Activated naive CD4-positive, alpha-beta T cell treated with anti-CD3 and anti-CD28 coated beads, Interleukin-2, amount 50 U/mL, for 72 hours (primary cell): ENCODE measurements around the gene FBRSL1. TPM values are rescaled to one million over a fixed set of nuclear protein-coding genes. Genes with fewer than 3 reads are reported as not detected.

Source experiments
- ATAC-seq, 2 donors: fragments of 150-1000 bp; cut with Tn5 transposase; 2 replicates each; pipeline ENCODE4 v1.10.0; 2021; ENCODE audit warnings: mild to moderate bottlenecking in 2 of 2, moderate library complexity in 2 of 2
- DNase-seq, 2 donors: peaks; one replicate each; pipeline ENCODE4 v3.0.0; 2021 to 2022; ENCODE audit warnings: low spot score in 2 of 2
- H3K27ac Mint-ChIP-seq, 2 donors: one replicate each; pipeline ENCODE4 v1.8.0; 2022; ENCODE audit warnings: mild to moderate bottlenecking in 2 of 2, mixed read lengths in 2 of 2
- H3K36me3 Mint-ChIP-seq, 2 donors: one replicate each; pipeline ENCODE4 v1.8.0; 2022; ENCODE audit warnings: mixed read lengths in 2 of 2
- H3K9me3 Mint-ChIP-seq, 2 donors: one replicate each; pipeline ENCODE4 v1.8.0; 2022; ENCODE audit warnings: mixed read lengths in 2 of 2
- total RNA-seq, 2 donors: library from RNA; stranded (reverse); gene quantifications; one replicate each; pipeline ENCODE4 v1.2.3, GENCODE V29; 2022

FBRSL1 gene
- total RNA-seq, 2 donors from 2014 or later, result 30.8 to 37.8 TPM

DNA sequence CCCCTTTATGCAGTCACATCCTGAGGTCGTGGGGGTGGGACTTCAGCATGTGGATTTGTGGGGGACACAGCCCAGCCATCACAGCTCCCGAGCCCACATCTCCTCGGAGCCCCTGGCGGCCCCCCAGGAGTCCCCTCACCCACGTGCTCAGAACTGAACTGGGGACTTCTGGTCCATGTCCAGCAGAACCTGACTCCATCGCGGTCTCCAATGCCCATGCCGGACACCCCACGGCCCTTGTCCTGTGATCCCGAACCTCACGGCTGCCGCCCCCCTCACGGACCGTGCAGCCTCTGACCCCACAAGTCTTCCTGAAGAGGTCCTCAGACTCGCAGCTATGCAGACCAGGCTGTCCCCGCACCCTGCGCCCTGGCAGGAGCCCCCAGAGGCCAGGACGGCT lies 13.5 kb upstream of the FBRSL1 start:
- H3K27ac Mint-ChIP-seq, result peak overlapping the region; percentile 73 to 96
- ATAC-seq (no peak), DNase-seq (no peak)
- H3K9me3 Mint-ChIP-seq, result no peaks in the 10 kb centered on the region
- no peaks in the 10 kb centered on the region for H3K36me3 Mint-ChIP-seq

DNA sequence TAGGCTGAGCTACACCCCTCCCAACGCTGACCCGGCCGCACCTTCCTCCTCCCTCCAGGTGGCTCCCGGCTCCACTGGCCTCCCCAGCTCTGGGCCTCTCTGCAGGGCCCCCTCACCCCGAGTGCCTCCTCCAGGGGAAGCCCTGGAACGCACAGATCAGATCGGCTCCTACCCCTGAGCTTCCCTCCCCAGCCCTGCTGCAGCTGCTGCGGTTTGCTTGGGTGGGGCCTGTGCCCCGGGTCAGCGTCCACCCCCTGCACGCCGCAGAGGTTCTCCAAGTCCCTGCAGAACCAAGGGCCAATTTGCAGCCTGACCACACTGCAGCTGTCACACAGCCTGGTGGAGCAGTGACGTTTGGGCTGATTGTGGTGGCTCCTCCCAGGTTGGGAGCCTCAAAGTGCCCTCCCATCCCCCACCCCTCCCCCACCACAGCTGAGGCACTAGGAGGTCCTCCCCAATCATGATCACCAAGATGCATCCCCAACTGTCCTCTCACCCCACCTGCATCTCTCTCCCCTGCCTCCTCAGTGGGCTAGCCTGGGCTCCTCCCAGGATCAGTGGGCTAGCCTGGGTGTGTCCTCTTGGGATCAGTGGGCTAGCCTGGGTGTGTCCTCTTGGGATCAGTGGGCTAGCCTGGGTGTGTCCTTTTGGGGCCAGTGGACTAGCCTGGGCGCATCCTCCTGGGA lies 12.8 kb upstream of the FBRSL1 start:
- DNase-seq (no peak), ATAC-seq (peak in 1 of 2 donors; percentile 12)
- no peak overlapping the region for H3K27ac Mint-ChIP-seq
- H3K36me3 Mint-ChIP-seq, result no peaks in the 10 kb centered on the region
- H3K9me3 Mint-ChIP-seq, result no peaks in the 10 kb centered on the region

DNA sequence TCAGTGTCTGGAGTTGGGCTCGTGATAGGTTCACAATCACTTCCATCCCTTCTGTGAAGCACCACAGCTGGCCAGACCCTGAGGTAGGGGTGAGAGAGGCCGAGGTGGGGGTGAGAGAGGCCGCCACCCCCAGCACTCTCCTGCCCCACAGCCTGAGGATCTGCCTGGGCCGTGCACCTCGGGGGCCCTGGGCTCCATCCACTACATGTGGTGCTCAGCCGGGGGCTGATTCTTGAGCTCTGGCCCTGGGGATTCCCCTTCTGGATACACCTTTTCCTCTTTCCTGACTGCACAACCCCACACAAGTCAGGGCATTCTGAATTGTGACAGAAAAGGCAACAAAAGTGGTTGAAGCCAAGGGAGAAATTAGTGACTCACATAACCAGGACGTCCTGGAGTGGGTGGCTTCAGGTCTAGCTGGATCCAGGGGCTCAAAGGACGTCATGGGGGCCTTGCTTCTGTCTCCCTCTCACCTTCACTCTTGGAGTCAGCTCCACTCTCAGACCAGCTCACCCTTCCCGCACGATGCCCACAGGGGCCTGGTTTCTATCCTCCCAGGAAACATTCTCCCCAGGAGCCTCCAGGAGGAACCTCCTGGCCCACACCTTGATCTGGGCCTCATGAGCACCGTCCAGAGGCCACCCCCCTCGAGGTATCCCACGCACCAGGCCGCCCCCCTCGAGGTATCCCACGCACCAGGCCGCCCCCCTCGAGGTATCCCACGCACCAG lies 12.1 kb upstream of the FBRSL1 start:
- no peak overlapping the region for H3K27ac Mint-ChIP-seq

DNA sequence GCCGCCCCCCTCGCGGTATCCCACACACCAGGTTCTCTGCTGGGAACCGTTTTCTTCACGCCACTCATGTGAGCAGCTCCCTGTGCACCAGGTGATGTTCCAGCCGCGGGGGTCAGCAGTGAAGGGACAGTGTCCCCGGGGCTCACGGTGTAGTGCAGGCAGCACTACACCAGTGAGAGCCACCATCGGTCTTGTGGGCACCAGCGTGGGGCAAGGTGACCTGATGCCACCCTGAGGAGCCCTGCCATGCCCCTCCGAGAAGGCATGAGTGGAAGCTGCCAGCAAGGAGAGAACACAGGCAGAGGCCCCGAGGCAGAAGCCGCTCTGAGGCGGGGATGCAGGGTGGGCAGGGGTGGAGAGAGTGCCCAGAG lies 11.5 kb upstream of the FBRSL1 start:
- Mint-ChIP-seq H3K36me3 (no peaks in the 10 kb centered on the region), H3K9me3 (no peaks in the 10 kb centered on the region), H3K27ac (no peak overlapping the region)
- DNase-seq, result no peak
- ATAC-seq, result no peak

More for the DNA sequence above, 12.1 kb upstream of the FBRSL1 start:
- H3K9me3 Mint-ChIP-seq, result no peaks in the 10 kb centered on the region
- DNase-seq (no peak), ATAC-seq (peak; percentile 37 to 53)
- no peaks in the 10 kb centered on the region for H3K36me3 Mint-ChIP-seq

DNA sequence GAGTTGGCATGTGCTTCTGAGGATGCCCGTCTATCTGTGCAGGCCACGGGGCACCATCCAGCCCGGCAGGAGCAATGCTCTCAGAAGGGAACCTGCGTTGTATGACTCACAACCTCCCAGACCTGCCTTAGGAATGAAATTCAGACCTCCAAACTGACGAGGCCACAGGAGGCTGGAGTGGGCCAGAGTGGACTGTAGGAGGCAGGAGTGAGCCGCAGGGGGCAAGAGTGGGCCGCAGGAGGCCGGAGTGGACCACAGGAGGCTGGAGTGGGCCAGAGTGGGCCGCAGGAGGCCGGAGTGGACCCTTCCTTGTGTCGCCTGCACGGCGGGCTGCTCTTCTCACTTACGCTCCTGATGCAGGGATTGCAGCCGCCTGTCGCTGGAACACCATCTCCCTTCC lies 11.1 kb upstream of the FBRSL1 start:
- Mint-ChIP-seq H3K9me3 (no peaks in the 10 kb centered on the region), H3K36me3 (no peaks in the 10 kb centered on the region), H3K27ac (no peak overlapping the region)
- ATAC-seq (no peak), DNase-seq (no peak)

DNA sequence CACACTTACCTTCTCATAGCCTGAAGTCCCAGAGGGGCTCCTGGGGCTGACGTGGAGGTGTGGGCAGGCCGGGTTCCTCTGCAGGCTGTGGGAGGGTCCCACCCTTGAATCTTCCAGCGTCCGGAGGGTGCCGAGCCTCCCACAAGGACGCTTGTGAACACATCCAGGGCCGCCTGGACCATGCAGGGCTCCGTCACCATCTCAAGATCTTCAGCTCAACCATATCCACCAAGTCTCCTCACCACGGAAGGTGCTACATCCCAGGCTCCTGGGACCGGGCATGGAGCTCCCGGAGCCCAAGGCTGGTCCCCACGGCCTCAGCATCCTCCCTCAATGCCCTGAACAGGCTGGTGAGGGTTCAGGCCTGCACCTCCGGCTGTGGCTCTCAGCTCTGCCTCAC lies 10.7 kb upstream of the FBRSL1 start:
- Mint-ChIP-seq H3K36me3 (no peaks in the 10 kb centered on the region), H3K9me3 (no peaks in the 10 kb centered on the region), H3K27ac (no peak overlapping the region)
- ATAC-seq, result no peak
- DNase-seq, result no peak

DNA sequence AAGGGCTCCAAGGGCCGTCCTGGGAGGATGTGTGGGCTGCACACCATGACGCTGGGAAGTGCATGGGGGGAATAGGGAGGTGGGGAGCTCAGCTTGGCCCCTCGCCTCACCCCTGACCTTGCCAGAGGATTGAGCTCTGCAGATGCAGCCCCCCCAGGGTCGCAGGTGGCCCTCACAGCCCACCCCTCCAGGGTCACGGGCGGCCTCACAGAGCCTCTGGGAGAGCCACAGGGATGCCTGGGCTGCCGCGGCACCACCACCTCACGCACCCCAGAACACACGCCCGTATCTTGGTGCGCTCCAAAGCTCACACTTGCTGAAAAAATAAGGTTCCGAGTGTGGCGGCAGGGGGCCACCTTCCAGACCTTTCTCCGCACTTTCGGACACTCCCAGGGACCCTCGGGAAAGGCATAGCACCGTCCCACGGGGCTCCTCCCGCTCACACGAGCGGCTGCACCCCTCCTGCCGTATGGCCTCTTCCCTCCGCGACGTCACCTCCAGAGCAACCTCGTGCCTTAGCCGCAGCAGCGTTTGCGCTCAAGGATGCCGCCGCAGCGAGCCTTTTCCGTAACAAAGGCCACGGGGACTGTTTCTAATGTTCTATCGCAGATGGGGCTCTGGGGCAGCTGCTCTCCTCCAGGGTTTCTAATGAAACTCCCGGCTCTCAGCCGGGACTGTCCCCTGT lies 9.9 kb upstream of the FBRSL1 start:
- no peak for ATAC-seq
- no peaks in the 10 kb centered on the region for H3K36me3 Mint-ChIP-seq
- no peaks in the 10 kb centered on the region for H3K9me3 Mint-ChIP-seq
- no peak overlapping the region for H3K27ac Mint-ChIP-seq
- DNase-seq, result no peak

DNA sequence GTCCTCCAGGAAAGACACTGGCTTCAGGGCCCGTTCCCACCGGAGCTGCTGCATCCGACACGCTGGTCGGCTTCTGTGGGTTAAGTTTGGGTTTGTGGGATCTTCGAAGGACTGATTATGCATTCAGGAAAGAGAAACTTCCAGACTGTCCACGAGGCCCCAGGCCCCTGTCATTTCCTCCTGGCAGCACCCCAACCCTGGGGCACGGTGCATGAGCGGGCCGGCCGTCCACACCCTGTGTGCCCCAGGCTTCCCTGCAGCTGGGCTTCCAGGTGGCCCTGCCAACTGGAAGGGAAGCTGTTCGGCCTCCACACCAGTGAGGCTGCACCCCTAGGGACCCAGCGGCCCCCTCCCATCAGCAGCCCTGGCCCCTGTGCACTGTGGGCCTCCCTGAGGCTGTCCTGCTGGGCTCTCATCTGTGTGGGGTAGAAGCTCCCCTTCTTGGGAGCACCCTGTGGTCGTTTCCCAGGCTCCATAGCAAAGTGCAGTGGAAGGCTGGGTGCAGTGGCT lies 9.3 kb upstream of the FBRSL1 start:
- Mint-ChIP-seq H3K36me3 (no peaks in the 10 kb centered on the region), H3K27ac (no peak overlapping the region), H3K9me3 (no peaks in the 10 kb centered on the region)
- ATAC-seq, result no peak
- no peak for DNase-seq

DNA sequence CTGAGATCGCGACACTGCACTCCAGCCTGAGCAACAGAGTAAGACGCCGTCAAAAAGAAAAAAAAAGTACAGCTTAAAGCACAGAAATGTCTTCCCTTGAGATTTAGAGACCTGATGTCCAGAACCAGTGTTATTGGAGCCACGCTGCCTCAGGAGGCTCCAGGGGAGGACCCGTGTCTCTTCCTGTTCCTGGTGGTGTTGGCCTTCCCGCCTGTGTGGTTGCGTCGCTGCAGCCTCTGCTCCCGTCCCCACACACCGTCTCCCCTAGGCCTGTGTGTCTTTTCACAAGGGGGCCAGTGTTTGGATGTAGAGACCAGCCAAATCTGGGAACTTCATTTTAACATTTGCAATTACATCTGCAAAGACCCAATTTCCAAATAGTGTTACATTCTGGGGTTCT lies 8.6 kb upstream of the FBRSL1 start:
- H3K27ac Mint-ChIP-seq, result peak overlapping the region in 1 of 2 donors; percentile 30
- ATAC-seq, result no peak
- H3K36me3 Mint-ChIP-seq, result no peaks in the 10 kb centered on the region
- H3K9me3 Mint-ChIP-seq, result no peaks in the 10 kb centered on the region
- DNase-seq, result no peak

DNA sequence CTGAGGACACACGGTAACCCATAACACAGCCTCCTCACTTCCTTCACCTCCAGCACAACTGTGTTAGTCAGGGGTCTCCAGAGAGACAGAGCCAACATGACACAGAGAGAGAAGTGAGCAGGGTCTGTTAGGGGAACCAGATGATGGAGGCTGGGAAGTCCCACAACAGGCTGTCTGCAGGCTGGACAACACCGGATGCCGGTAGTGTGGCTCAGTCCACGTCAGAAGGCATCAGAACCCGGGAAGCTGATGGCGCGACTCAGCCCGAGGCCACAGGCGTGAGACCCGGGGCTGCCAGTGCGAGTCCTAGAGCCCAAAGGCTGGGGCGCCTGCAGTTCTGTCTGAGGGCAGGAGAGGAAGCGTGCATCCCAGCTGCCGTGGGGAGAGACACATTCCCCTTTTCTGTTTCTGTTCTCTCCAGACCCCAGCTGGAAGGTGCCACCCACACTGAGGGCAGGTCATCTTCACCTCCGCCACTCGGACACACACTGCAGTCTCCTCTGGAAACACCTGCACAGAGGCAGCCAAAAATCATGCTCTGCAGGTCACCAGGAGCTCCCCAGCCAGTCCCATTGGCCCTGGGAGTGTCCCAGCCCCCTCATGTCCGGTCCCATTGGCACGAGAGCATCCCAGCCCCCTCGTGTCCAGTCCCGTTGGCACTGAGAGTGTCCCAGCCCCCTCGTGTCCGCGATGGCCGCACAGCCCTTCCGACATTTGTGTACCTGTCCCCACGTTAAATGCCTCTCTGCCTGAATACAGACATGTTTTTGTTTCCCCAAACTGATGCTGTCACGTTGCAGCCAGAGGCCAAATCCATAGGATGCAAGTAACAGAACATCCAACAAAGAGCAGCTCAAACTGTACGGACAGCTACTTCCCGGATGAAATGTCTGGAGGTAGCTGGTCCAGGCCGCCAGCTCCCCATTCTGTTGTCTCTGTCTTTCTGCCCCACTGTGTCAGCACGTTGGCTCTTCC lies 7.9 kb upstream of the FBRSL1 start:
- H3K27ac Mint-ChIP-seq, result no peak overlapping the region
- H3K36me3 Mint-ChIP-seq, result no peaks in the 10 kb centered on the region
- H3K9me3 Mint-ChIP-seq, result no peaks in the 10 kb centered on the region
- no peak for ATAC-seq
- no peak for DNase-seq

DNA sequence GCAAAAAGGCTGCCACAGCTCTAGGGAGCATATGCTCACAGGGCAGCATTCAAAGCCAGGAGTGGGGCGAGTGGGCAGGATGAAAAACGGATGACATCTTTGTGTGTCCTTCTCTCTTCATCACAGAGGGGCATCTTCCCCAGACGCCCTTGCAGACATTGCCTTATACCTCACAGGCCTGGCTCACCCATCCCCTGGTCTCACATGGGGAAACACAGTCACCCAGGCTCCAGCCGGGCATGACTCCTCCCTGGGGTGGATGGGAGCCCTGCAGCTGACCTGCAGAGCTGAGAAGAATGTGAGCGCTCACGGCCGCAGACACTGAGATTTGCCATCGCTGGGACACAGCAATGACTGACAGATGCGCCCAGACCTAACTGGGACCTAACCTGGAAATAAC lies 7.2 kb upstream of the FBRSL1 start:
- Mint-ChIP-seq H3K27ac (no peak overlapping the region), H3K36me3 (no peaks in the 10 kb centered on the region), H3K9me3 (no peaks in the 10 kb centered on the region)
- ATAC-seq (no peak), DNase-seq (no peak)

DNA sequence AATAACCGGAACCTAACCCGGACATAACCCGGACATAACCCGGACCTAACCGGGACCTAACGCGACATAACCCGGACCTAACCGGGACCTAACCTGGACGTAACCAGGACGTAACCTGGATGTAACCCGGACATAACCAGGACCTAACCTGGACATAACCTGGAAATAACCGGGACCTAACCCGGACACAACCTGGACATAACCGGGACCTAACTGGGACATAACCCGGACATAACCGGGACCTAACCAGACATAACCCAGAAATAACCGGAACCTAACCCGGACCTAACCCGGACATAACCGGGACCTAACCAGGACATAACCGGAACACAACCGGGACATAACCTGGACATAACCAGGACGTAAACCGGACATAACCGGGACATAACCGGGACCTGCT lies 6.7 kb upstream of the FBRSL1 start:
- Mint-ChIP-seq H3K36me3 (no peaks in the 10 kb centered on the region), H3K27ac (no peak overlapping the region), H3K9me3 (no peaks in the 10 kb centered on the region)
- DNase-seq, result no peak
- ATAC-seq, result no peak

DNA sequence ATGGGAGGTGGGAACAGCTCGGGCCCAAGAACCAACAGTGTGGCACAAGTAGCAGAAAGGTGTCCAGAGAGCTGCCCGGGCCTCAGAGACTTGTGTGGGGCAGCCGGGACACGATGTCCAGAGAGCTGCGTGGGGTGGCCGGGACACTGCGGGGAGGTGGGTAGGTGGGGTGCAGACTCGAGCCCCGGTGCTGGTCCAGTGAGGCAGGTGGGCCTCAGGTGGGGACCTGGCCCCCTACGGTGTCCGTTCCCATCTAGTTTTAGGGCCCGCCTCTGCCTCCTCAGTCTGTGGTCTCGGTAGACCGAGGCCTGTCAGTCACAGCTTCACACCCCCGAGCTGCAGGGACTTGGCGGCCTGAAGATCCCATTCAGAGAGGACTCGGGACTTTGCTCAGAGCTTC lies 6.3 kb upstream of the FBRSL1 start:
- ATAC-seq (no peak), DNase-seq (no peak)
- H3K36me3 Mint-ChIP-seq, result no peaks in the 10 kb centered on the region
- H3K27ac Mint-ChIP-seq, result no peak overlapping the region
- H3K9me3 Mint-ChIP-seq, result no peaks in the 10 kb centered on the region

DNA sequence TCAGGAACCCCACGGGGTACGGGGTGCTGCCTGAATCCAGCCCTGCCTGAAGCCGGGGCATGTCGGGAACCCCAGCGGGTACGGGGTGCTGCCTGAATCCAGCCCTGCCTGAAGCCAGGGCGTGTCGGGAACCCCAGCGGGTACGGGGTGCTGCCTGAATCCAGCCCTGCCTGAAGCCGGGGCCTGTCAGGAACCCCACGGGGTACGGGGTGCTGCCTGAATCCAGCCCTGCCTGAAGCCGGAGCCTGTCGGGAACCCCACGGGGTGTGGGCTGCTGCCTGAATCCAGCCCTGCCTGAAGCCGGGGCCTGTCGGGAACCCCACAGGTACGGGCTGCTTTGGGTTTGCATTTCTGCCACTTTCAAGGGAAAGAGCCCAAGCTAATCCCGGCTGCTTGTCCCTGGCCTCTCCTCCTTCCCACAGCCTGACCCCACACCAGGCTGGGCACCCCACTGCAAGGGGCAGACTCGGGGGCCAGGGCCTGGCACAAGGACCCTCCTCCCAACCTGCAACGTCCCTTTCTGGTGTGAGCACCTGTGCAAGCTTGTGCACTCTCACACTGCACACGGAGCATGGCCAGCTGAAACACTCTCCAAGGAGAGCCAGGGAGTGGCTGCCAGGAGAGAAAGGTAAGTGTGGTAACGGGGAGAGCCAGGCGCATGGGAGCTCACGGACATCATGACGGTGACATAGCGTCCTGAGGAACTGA lies 5.6 kb upstream of the FBRSL1 start:
- H3K36me3 Mint-ChIP-seq, result no peaks in the 10 kb centered on the region
- H3K27ac Mint-ChIP-seq, result no peak overlapping the region
- DNase-seq (no peak), ATAC-seq (no peak)
- no peaks in the 10 kb centered on the region for H3K9me3 Mint-ChIP-seq

DNA sequence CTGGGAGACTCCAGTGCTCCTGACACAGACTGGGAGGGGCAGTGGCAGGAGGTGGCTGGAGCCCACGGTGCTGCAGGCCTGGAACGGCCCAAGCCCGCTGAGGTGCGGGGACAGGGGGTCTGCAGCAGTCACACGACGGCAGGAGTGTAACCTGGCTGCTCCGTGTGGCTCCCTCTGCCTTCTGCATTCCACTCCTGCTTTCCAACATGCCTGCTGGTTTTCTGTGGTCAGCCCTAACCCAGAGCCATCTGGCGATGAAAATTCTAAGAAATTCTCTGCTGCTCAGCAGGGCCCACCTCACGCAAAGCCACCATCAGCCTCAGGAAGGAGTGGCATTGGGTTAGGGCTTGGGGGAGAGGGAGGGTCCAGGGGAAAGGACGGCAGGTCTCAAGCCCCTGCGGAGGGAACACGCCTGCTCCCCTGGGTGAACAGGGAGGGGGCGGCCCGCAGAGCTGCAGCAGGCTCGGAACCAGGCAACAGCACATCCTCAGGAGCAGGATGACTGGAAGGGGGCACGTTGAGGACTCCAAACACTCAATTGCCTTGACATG lies 5.0 kb upstream of the FBRSL1 start:
- Mint-ChIP-seq H3K36me3 (no peaks in the 10 kb centered on the region), H3K9me3 (no peaks in the 10 kb centered on the region), H3K27ac (no peak overlapping the region)
- ATAC-seq (no peak), DNase-seq (no peak)

DNA sequence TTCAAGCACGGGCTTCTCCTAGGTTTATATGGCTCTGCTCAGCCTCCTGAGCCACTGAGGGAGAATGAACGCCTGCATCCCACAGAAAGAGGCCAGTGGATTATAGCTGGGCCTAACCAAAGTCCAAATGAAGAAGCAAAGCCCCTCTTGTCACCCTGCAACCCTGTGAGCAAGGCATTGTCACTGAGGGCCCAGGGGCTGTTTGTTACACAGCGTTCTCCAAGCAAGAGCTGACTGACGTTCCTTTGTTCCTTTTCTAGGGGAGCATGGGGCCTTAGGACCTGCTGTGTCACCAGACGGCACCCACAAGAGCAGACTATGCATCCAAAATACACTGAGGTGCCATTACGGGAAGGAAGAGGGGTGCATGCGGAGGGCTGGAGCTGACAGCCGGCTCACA lies 4.3 kb upstream of the FBRSL1 start:
- H3K27ac Mint-ChIP-seq, result no peak overlapping the region
- no peaks in the 10 kb centered on the region for H3K36me3 Mint-ChIP-seq
- ATAC-seq, result no peak
- DNase-seq, result no peak
- no peaks in the 10 kb centered on the region for H3K9me3 Mint-ChIP-seq
